OCI-LY7 (cell line): ENCODE data around the gene TENT5C.

Experiments used
- CTCF ChIP-seq: fragments of 200-600 bp; sonication (generic); conservative IDR thresholded peaks from 2 replicates; pipeline ENCODE4 v1.5.1; 2014; ENCODE audit warnings: mild to moderate bottlenecking, antibody characterized with exemption, low read length, moderate library complexity, mixed read lengths
- EZH2phosphoT487 ChIP-seq: fragments of 200-600 bp; sonication (generic); IDR thresholded peaks from 2 replicates; pipeline ENCODE4 v1.6.1; 2018; ENCODE audit warnings: low read depth, borderline replicate concordance, mild to moderate bottlenecking, mixed run types, antibody characterized with exemption, low read length, moderate library complexity, mixed read lengths

GRCh38 chr1:117661027-117661426 lies 55.2 kb downstream of the TENT5C start:
- TF ChIP-seq CTCF (no peak), EZH2phosphoT487 (no peak)
